GM21737 (cell line): ENCODE results near the gene RAB6B.

Experiments
- ATAC-seq: cut with Tn5 transposase; IDR thresholded peaks from one replicate; pipeline ENCODE4 v1.9.1; 2021; ENCODE audit warnings: mild to moderate bottlenecking, moderate library complexity; ENCODE audit not compliant: unreplicated experiment

RAB6B gene

GRCh38 chr3:133895208-133896001 is at the start of gene RAB6B:
Gene RAB6B, minus strand, starts transcription at chr3:133895882. Its CDS starts 416 bp downstream, at chr3:133895466.
- no peak for ATAC-seq

DNA sequence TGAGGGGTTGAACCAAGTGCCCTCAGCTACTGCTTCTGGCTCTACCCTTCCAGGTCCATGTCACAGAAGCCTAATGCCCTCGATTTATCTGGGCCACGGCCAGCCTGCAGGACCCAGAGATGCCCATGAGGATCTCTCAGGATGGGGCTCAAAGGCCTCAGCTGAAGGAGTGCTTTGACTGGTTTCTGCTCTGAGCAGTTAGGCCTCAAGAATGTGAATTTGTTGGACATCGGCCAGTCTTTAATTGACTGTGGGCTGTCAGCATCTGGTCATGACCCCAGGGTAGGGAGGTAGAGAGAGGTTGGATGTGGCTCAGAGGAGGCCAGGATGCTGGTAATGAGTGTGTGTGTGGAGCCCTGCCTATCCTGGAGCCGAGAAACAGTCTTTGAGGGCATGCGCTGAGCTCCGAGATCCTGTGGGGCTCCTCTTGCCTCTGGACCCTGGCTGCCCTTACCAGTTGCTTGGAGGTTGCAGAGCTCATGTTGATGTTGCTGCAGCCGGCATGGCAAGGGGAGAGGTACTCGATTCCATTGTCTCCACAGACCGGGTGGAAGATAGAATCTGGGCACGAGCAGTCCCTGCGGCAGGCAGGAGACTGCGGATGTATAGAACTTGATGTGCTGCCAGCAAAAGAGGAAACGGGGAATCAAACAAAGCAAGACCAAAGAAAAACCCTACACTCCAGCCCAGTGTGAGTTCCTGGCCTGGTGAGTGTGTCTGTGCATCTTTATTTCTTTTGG is 49.1 kb upstream of the RAB6B start:
- ATAC-seq: no peak

GRCh38 chr3:133944181-133944580 is 48.5 kb upstream of the RAB6B start:
- no peak for ATAC-seq

GRCh38 chr3:133943639-133944141 is 48.0 kb upstream of the RAB6B start:
- ATAC-seq: no peak

- no peak for ATAC-seq
Measured at GRCh38 chr3:133943031-133943535, 47.4 kb upstream of the RAB6B start.

GRCh38 chr3:133941415-133941821 is 45.7 kb upstream of the RAB6B start:
- no peak for ATAC-seq

- no peak for ATAC-seq
Measured at GRCh38 chr3:133940536-133940935, 44.9 kb upstream of the RAB6B start.

DNA sequence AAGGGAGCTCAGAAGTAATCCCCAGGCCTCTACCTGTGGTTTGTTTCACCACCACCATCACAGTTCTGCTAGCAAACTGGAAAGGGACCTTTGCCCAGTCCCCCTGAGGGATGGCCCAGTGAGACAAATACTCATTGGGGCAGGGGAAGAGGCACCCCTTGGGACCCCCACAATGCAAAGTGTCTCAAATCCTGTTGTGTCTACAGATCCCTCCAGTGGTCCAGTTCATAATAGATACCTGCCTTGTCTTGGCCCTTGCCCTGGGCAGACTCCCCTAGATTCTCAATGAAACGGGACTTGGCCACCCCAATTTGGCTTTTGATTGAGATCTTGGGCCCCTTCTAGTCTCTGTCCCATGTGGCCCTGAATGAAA is 43.8 kb upstream of the RAB6B start:
- no peak for ATAC-seq

DNA sequence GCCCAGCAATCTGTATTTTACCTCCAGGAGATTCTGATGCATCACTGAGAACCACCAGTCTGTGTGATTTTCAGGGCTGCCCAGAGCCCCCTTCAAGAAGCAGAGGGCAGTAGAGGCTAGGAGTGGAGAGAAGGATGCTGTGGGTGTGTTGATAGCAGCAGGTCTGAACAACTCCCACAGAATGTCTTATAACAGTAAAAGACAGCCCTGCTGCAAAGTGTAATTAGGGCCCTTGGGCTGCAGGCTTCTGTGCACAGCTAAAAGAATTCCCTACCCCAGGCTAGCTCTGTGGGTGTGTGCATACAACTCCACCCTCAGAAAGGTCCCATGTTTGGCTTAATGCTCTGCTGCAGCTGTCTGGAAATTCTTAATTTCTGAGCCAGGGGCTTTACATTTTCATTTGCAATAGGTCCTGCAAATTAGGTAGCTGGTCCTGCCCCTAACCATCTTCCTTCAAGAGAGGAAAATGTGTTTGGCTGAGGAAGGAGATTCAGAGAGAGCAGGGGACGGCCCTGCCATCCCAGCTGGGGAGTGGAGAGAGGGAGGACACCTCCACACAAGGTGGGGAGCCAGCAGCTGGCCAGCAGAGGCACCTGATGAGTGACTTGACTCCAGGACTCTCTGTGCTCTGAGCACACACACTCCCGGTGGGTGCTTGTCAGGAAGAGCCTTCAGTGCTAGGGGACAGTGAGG is 43.2 kb upstream of the RAB6B start:
- ATAC-seq: no peak

DNA sequence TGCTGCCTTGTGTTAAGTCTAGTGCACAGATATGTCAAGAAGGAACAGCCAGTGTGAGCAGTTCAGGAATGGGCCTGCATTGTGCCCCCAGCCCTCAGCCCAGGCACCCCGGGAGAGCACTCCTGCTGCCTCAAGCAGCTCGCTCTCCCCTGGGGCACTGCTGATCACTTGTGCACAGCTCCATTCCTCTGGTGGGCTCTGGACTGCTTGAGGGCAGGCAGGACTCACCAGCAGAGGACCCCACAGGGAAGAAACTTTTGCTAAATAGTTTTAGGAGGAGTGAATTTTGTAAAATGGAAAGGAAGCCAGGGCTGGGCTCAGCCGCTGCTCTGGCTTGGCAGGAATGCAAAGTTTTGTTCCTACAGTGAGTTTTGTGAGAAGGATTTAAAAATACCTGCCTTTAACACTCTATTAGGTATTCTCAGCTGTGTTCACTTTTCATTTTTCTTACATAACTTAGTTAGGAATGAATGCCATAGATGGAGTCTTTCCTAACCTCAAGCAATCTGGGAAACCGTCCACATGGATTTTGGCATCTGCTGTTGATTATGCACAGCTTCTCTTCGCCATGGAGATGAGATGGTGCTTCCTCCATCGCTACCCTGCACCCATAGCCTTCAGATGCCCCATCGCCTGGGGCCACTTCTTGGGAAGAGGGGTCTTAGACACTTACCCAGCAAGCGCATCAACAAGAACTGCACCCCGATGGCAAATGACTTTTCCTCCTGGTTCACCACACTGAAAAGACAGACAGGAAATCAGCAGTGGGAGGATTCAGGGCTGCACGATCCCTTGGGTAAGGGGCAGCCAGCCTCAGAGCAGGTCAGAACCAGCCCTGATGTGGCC is 42.3 kb upstream of the RAB6B start:
- ATAC-seq: no peak

DNA sequence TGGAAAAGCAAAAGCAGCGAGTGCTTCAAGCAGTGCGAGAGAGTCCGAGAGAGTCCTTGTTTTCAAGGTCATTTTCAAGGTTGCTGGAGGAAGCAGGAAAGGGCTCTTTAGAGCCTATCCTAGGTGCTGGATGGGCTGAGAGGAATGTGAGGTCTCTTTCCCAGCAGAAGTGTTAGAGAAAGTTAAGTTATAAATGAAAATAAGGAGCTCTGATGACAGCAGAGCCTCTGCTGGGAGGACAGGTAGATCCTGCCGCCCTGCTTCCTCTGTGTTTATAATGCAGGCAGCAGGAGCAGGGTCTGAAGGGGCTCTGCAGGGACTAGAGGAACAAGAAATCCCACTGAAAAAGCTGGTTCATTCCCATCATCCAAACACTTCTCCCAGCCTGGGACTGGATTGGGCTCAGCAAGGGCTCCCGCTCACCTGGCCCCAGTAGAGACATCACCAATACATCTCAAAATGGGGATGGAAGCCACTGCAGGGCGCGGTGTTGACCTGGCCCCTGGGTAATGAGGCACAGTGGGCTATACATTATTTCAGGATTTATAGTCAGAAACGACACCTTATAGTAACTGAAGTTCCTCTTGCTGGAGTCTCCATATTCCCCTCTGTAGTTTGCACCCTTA is 41.5 kb upstream of the RAB6B start:
- no peak for ATAC-seq

- no peak for ATAC-seq
Measured at GRCh38 chr3:133935843-133936769, 40.4 kb upstream of the RAB6B start.

GRCh38 chr3:133934996-133935842 is 39.5 kb upstream of the RAB6B start:
- ATAC-seq: no peak

DNA sequence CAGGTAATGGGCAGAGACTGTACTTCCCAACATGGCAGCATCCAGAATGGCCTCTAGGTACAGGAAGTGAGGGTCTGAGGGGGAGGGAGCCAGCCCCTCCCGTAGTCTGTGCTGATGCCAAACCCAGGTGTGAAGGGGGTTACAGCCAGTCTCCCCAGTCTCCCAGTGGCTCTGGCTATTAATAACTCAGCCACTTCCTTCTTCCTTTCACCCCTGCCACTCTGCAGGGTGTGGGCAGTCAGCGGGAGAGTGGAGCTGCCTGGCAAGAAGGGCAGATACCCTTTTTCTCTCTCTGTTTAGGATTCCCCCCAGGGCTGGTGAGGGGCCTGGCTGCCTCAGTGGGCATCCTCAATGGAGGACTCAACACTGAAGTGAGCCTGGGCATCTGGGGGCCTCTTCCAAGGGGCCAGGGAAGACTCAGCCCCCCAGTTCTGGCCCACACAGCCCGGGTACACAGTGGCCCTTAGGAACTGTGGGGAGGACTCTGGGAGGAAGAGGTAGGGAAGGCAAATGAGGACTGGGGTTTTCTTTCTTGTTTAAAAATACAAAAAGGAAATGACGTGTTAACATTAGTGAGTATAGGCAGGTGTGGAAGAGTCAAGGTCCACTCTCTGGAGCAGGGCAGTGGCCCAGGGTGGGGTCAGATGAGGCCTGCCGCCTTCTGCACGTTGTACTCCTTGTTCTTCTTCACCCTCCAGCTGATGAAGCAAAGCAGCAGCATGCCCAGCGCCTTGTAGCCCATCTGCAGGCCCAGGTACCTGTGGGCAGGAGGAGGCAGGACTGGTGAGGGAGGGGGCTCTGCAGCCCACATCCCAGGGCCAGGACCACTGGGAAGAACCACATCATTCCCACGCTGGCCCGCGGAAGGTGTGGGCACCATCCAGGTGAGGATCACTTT is 38.6 kb upstream of the RAB6B start:
- ATAC-seq: no peak

DNA sequence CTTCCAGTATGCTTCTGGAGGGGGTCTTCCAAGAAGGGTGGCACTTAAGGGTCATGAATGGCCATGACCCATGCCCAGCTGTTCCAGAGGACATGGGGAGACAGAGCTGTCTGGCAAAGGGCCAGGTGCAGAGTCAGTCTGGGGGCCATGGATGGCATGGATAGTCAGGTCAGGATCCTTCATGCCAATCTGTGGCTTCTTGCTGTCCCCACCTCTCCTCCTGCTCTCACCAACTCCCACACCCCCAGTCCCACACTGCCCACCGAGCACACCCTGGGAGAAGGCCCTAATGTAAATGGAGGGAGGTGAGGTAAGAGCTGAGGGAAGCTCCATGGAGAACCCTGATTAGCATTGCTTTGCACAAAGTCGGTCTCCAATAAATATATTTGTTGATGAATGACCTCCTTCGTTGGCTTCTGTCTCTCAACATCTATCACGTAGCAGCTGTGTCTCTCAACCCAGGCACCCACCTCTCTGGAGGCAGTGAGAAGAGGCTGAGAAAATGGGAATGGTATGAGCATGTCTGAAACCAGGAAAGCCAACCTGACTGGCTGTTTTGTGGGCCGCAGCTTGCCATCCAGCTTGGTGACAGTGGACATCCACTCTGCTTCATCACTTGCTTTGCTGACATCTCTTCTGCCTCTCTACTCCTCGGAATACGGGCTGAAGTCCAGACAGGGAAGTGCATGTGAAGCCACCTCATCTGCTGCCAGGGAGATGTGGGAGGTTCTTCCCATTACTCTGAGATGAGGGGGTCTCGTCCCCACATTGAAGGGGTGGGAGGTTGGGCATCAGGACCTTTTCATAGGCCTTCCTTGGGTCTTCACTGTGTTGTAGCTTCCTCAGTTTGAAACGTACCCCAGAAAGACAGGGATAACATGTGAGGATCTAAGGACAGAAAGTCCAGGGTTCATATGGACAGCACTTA is 37.7 kb upstream of the RAB6B start:
- no peak for ATAC-seq

DNA sequence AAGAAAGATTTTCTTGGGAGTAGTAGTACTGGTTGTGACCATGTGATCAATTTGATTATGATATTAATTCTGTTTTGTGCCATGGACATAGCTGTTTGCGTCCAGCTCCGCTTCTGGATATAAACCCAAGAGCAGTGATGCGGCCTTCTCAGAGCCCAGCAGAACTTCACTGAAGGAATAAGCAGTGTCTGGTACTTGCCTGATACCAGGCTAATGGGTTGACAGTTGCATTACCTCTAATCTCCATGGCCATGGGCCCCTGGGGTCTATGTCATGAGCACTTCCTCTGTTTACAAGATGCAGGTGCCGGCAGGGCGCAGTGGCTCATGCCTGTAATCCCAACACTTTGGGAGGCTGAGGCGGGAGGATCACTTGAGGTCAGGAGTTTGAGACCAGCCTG is 36.3 kb upstream of the RAB6B start:
- ATAC-seq: no peak
